Nephron (organoid): Measurements from ENCODE around the gene PTPRF.
A peak's percentile ranks its signal among the peaks of the same experiment; 100 is the strongest.

Experiments
- H3K27ac Mint-ChIP-seq, 3 experiments: 2 replicates each; pipeline ENCODE4 v1.8.0; 2020; ENCODE audit warnings: mixed read lengths in 3 of 3, mild to moderate bottlenecking in 2 of 3, moderate library complexity in 1 of 3
- H3K27me3 Mint-ChIP-seq: 2 replicates; pipeline ENCODE4 v1.8.0; 2021; ENCODE audit warnings: low read depth, mild to moderate bottlenecking, moderate library complexity, mixed read lengths
- H3K36me3 Mint-ChIP-seq: 2 replicates; pipeline ENCODE4 v1.8.0; 2020; ENCODE audit warnings: low read depth, mixed read lengths
- H3K4me1 Mint-ChIP-seq: 2 replicates; pipeline ENCODE4 v1.8.0; 2020; ENCODE audit warnings: mixed read lengths
- H3K4me3 Mint-ChIP-seq, 3 experiments: 2 replicates each; pipeline ENCODE4 v1.8.0; 2020; ENCODE audit warnings: mild to moderate bottlenecking in 3 of 3, mixed read lengths in 3 of 3, moderate library complexity in 2 of 3
- H3K9me3 Mint-ChIP-seq: 2 replicates; pipeline ENCODE4 v1.8.0; 2020; ENCODE audit warnings: mixed read lengths
- TF ChIP-seq, protein P1 (sequence below), 3 experiments: fragments of 200-600 bp; sonication (generic); IDR thresholded peaks; one replicate each; pipeline ENCODE4 v1.5.0; 2021; ENCODE audit warnings: antibody characterized with exemption in 3 of 3; ENCODE audit not compliant: unreplicated experiment in 3 of 3

The PTPRF gene

GRCh38 chr1:43518935-43519686, 11.6 kb upstream of the PTPRF start:
- no peak overlapping the region for H3K4me3 Mint-ChIP-seq
- H3K9me3 Mint-ChIP-seq, result no peaks in the 10 kb centered on the region
- peaks cover 17% of the 10 kb centered on the region for H3K27me3 Mint-ChIP-seq
- no peaks in the 10 kb centered on the region for H3K36me3 Mint-ChIP-seq
- TF ChIP-seq, protein P1, sequence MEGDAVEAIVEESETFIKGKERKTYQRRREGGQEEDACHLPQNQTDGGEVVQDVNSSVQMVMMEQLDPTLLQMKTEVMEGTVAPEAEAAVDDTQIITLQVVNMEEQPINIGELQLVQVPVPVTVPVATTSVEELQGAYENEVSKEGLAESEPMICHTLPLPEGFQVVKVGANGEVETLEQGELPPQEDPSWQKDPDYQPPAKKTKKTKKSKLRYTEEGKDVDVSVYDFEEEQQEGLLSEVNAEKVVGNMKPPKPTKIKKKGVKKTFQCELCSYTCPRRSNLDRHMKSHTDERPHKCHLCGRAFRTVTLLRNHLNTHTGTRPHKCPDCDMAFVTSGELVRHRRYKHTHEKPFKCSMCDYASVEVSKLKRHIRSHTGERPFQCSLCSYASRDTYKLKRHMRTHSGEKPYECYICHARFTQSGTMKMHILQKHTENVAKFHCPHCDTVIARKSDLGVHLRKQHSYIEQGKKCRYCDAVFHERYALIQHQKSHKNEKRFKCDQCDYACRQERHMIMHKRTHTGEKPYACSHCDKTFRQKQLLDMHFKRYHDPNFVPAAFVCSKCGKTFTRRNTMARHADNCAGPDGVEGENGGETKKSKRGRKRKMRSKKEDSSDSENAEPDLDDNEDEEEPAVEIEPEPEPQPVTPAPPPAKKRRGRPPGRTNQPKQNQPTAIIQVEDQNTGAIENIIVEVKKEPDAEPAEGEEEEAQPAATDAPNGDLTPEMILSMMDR (IDR thresholded peaks at IDR 0.05; ENCODE audit: unreplicated experiment in 3 of 3), result no peak
- H3K4me1 Mint-ChIP-seq, result no peaks in the 10 kb centered on the region
- no peak overlapping the region for H3K27ac Mint-ChIP-seq

- TF ChIP-seq, protein P1 (IDR thresholded peaks at IDR 0.05; ENCODE audit: unreplicated experiment in 3 of 3), result no peak
- no peaks in the 10 kb centered on the region for H3K9me3 Mint-ChIP-seq
- H3K27me3 Mint-ChIP-seq, result peaks cover 23% of the 10 kb centered on the region
- no peaks in the 10 kb centered on the region for H3K36me3 Mint-ChIP-seq
- H3K4me1 Mint-ChIP-seq, result no peaks in the 10 kb centered on the region
- no peak overlapping the region for H3K27ac Mint-ChIP-seq
- H3K4me3 Mint-ChIP-seq, result no peak overlapping the region
Observed at GRCh38 chr1:43520100-43520778, 10.4 kb upstream of the PTPRF start.

DNA sequence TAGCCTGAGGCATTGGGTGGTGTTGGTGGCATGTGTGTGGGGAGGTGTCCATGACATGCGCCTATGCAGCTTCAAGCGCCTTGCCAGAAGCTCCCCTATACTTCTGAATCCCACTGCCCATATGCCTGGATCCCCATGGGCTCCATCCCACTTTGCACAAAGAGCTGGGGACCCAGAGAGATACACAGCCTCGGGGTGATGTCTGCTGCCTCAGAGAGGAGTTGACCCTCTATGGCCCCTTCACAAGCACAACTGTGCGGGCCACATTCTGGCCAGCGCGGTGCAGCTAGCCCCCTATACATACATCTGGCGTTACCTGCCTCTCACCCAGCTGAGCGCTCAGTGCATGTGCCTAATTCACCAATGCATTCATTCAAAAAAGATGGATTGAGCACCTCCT, 9.6 kb upstream of the PTPRF start:
- H3K27me3 Mint-ChIP-seq, result peaks cover 23% of the 10 kb centered on the region
- peak overlapping the region in 1 of 3 experiments; percentile 13 for H3K27ac Mint-ChIP-seq
- H3K4me3 Mint-ChIP-seq, result no peak overlapping the region
- no peaks in the 10 kb centered on the region for H3K36me3 Mint-ChIP-seq
- no peaks in the 10 kb centered on the region for H3K4me1 Mint-ChIP-seq
- TF ChIP-seq, protein P1 (IDR thresholded peaks at IDR 0.05; ENCODE audit: unreplicated experiment in 3 of 3), result no peak
- no peaks in the 10 kb centered on the region for H3K9me3 Mint-ChIP-seq

GRCh38 chr1:43521756-43522155, 8.9 kb upstream of the PTPRF start:
- no peak overlapping the region for H3K4me3 Mint-ChIP-seq
- H3K9me3 Mint-ChIP-seq, result no peaks in the 10 kb centered on the region
- peaks cover 23% of the 10 kb centered on the region for H3K27me3 Mint-ChIP-seq
- TF ChIP-seq, protein P1 (IDR thresholded peaks at IDR 0.05; ENCODE audit: unreplicated experiment in 3 of 3), result no peak
- no peaks in the 10 kb centered on the region for H3K4me1 Mint-ChIP-seq
- H3K27ac Mint-ChIP-seq, result peak overlapping the region in 1 of 3 experiments; percentile 55
- no peaks in the 10 kb centered on the region for H3K36me3 Mint-ChIP-seq

- no peaks in the 10 kb centered on the region for H3K4me1 Mint-ChIP-seq
- no peak overlapping the region for H3K4me3 Mint-ChIP-seq
Observed at GRCh38 chr1:43522431-43522775, 8.3 kb upstream of the PTPRF start.

More at GRCh38 chr1:43522431-43522775, 8.3 kb upstream of the PTPRF start:
- peaks cover 26% of the 10 kb centered on the region for H3K27me3 Mint-ChIP-seq
- H3K9me3 Mint-ChIP-seq, result no peaks in the 10 kb centered on the region
- no peaks in the 10 kb centered on the region for H3K36me3 Mint-ChIP-seq
- TF ChIP-seq, protein P1 (IDR thresholded peaks at IDR 0.05; ENCODE audit: unreplicated experiment in 3 of 3), result no peak
- peak overlapping the region in 2 of 3 experiments; percentile 13 to 55 for H3K27ac Mint-ChIP-seq
